ENCODE measurements around the gene KRT1.

Gene KRT1

GRCh38 chr12:52690351-52691075 lies 10.3 kb upstream of the KRT1 start:
- H3K9ac ChIP-seq (ENCODE audit: low read depth, low read length, poor library complexity), result no peak overlapping the region
- H3K23ac ChIP-seq (ENCODE audit: low read depth, low read length, poor library complexity), result no peak overlapping the region
- no peak overlapping the region for H2AK5ac ChIP-seq (ENCODE audit: low read depth, low read length)
- WGBS, 2 donors (ENCODE audit: extremely low coverage in 2 of 2, insufficient read length in 2 of 2, insufficient replicate concordance in 1 of 2), result no CpG with 5 or more reads among the region's 8 CpGs
- H3K27ac ChIP-seq (replicated peaks; ENCODE audit: low read length), result no peak overlapping the region
- H4K91ac ChIP-seq (ENCODE audit: low read depth, low read length, poor library complexity), result no peak overlapping the region
- H2BK12ac ChIP-seq (ENCODE audit: low read length), result no peak overlapping the region
- H3K4me3 ChIP-seq (ENCODE audit: low read length in 2 of 2), result peak overlapping the region in 1 of 2 donors; percentile 73
- DNase-seq (ENCODE audit: low spot score), result no peak
- peak overlapping the region; percentile 20 for H2BK5ac ChIP-seq (ENCODE audit: low read length)
- H3K36me3 ChIP-seq (replicated peaks in 1 of 2; ENCODE audit: control insufficient read depth in 2 of 2, insufficient read depth in 2 of 2, low read length in 2 of 2), result no peaks in the 10 kb centered on the region
- peak overlapping the region; percentile 57 for H2BK15ac ChIP-seq (ENCODE audit: low read length)
- H2BK120ac ChIP-seq (ENCODE audit: low read depth, low read length), result no peak overlapping the region
- peak overlapping the region; percentile 91 for H3K18ac ChIP-seq (ENCODE audit: low read length)
- no peak overlapping the region for H3K4ac ChIP-seq (ENCODE audit: low read length)
- H4K8ac ChIP-seq (ENCODE audit: low read depth, low read length), result no peak overlapping the region
- H3K4me2 ChIP-seq (ENCODE audit: insufficient read depth, low read length, poor library complexity, severe bottlenecking), result peak overlapping the region; percentile 81
- H3K79me1 ChIP-seq (ENCODE audit: low read depth, low read length), result no peaks in the 10 kb centered on the region
- peaks cover 0 to 13% of the 10 kb centered on the region in 2 donors for H3K4me1 ChIP-seq (ENCODE audit: control insufficient read depth in 2 of 2, insufficient read depth in 1 of 2, low read depth in 1 of 2, low read length in 2 of 2)
- H3K27me3 ChIP-seq (ENCODE audit: control insufficient read depth in 3 of 3, insufficient read depth in 3 of 3, low read depth in 1 of 3, low read length in 3 of 3), result peaks cover 0 to 48% (median 10%) of the 10 kb centered on the region in 3 experiments
- peak overlapping the region; percentile 61 for H2AFZ ChIP-seq (ENCODE audit: low read length)
- no peaks in the 10 kb centered on the region for H3K9me3 ChIP-seq (replicated peaks in 1 of 2; ENCODE audit: control insufficient read depth in 2 of 2, insufficient read depth in 1 of 2, low read depth in 1 of 2, low read length in 2 of 2)
- no peak overlapping the region for H3K14ac ChIP-seq (ENCODE audit: low read length)

- peaks cover 0 to 48% (median 10%) of the 10 kb centered on the region in 3 experiments for H3K27me3 ChIP-seq (ENCODE audit: control insufficient read depth in 3 of 3, insufficient read depth in 3 of 3, low read depth in 1 of 3, low read length in 3 of 3)
- H2BK12ac ChIP-seq (ENCODE audit: low read length), result no peak overlapping the region
- no peak overlapping the region for H3K4me3 ChIP-seq (ENCODE audit: low read length in 2 of 2)
- no peak overlapping the region for H2AK5ac ChIP-seq (ENCODE audit: low read depth, low read length)
- no peak overlapping the region for H2BK120ac ChIP-seq (ENCODE audit: low read depth, low read length)
- no peak overlapping the region for H2BK15ac ChIP-seq (ENCODE audit: low read length)
- no peak overlapping the region for H3K18ac ChIP-seq (ENCODE audit: low read length)
- no peaks in the 10 kb centered on the region for H3K36me3 ChIP-seq (replicated peaks in 1 of 2; ENCODE audit: control insufficient read depth in 2 of 2, insufficient read depth in 2 of 2, low read length in 2 of 2)
- H3K9me3 ChIP-seq (replicated peaks in 1 of 2; ENCODE audit: control insufficient read depth in 2 of 2, insufficient read depth in 1 of 2, low read depth in 1 of 2, low read length in 2 of 2), result no peaks in the 10 kb centered on the region
- H3K9ac ChIP-seq (ENCODE audit: low read depth, low read length, poor library complexity), result no peak overlapping the region
- H3K4ac ChIP-seq (ENCODE audit: low read length), result no peak overlapping the region
- no peak overlapping the region for H3K14ac ChIP-seq (ENCODE audit: low read length)
- WGBS, 2 donors (ENCODE audit: extremely low coverage in 2 of 2, insufficient read length in 2 of 2, insufficient replicate concordance in 1 of 2), result no CpG with 5 or more reads among the region's 1 CpG
- H3K79me1 ChIP-seq (ENCODE audit: low read depth, low read length), result no peaks in the 10 kb centered on the region
- no peak overlapping the region for H3K27ac ChIP-seq (replicated peaks; ENCODE audit: low read length)
- H3K4me2 ChIP-seq (ENCODE audit: insufficient read depth, low read length, poor library complexity, severe bottlenecking), result no peak overlapping the region
- peaks cover 0 to 13% of the 10 kb centered on the region in 2 donors for H3K4me1 ChIP-seq (ENCODE audit: control insufficient read depth in 2 of 2, insufficient read depth in 1 of 2, low read depth in 1 of 2, low read length in 2 of 2)
- no peak overlapping the region for H3K23ac ChIP-seq (ENCODE audit: low read depth, low read length, poor library complexity)
- DNase-seq (ENCODE audit: low spot score), result no peak
- no peak overlapping the region for H2BK5ac ChIP-seq (ENCODE audit: low read length)
- no peak overlapping the region for H4K8ac ChIP-seq (ENCODE audit: low read depth, low read length)
- H2AFZ ChIP-seq (ENCODE audit: low read length), result no peak overlapping the region
- H4K91ac ChIP-seq (ENCODE audit: low read depth, low read length, poor library complexity), result no peak overlapping the region
Observed at GRCh38 chr12:52689936-52690335, 9.7 kb upstream of the KRT1 start.

GRCh38 chr12:52689239-52689638 lies 9.0 kb upstream of the KRT1 start:
- H2BK120ac ChIP-seq (ENCODE audit: low read depth, low read length), result no peak overlapping the region
- H3K9me3 ChIP-seq (replicated peaks in 1 of 2; ENCODE audit: control insufficient read depth in 2 of 2, insufficient read depth in 1 of 2, low read depth in 1 of 2, low read length in 2 of 2), result no peaks in the 10 kb centered on the region
- H3K27ac ChIP-seq (replicated peaks; ENCODE audit: low read length), result no peak overlapping the region
- no peak for DNase-seq (ENCODE audit: low spot score)
- H3K27me3 ChIP-seq (ENCODE audit: control insufficient read depth in 3 of 3, insufficient read depth in 3 of 3, low read depth in 1 of 3, low read length in 3 of 3), result peaks cover 0 to 48% (median 10%) of the 10 kb centered on the region in 3 experiments
- H3K14ac ChIP-seq (ENCODE audit: low read length), result no peak overlapping the region
- no peak overlapping the region for H3K9ac ChIP-seq (ENCODE audit: low read depth, low read length, poor library complexity)
- no peak overlapping the region for H2BK15ac ChIP-seq (ENCODE audit: low read length)
- no peak overlapping the region for H3K4me3 ChIP-seq (ENCODE audit: low read length in 2 of 2)
- no peak overlapping the region for H2BK12ac ChIP-seq (ENCODE audit: low read length)
- H3K4ac ChIP-seq (ENCODE audit: low read length), result no peak overlapping the region
- H2BK5ac ChIP-seq (ENCODE audit: low read length), result no peak overlapping the region
- H2AFZ ChIP-seq (ENCODE audit: low read length), result no peak overlapping the region
- H3K23ac ChIP-seq (ENCODE audit: low read depth, low read length, poor library complexity), result no peak overlapping the region
- H3K4me1 ChIP-seq (ENCODE audit: control insufficient read depth in 2 of 2, insufficient read depth in 1 of 2, low read depth in 1 of 2, low read length in 2 of 2), result peaks cover 0 to 18% of the 10 kb centered on the region in 2 donors
- H2AK5ac ChIP-seq (ENCODE audit: low read depth, low read length), result no peak overlapping the region
- H3K4me2 ChIP-seq (ENCODE audit: insufficient read depth, low read length, poor library complexity, severe bottlenecking), result no peak overlapping the region
- no peaks in the 10 kb centered on the region for H3K79me1 ChIP-seq (ENCODE audit: low read depth, low read length)
- H4K8ac ChIP-seq (ENCODE audit: low read depth, low read length), result no peak overlapping the region
- H3K36me3 ChIP-seq (replicated peaks in 1 of 2; ENCODE audit: control insufficient read depth in 2 of 2, insufficient read depth in 2 of 2, low read length in 2 of 2), result no peaks in the 10 kb centered on the region
- no peak overlapping the region for H3K18ac ChIP-seq (ENCODE audit: low read length)
- no peak overlapping the region for H4K91ac ChIP-seq (ENCODE audit: low read depth, low read length, poor library complexity)

GRCh38 chr12:52688481-52688880 lies 8.3 kb upstream of the KRT1 start:
- Histone ChIP-seq H4K91ac (ENCODE audit: low read depth, low read length, poor library complexity) (no peak overlapping the region), H3K9ac (ENCODE audit: low read depth, low read length, poor library complexity) (no peak overlapping the region), H2AFZ (ENCODE audit: low read length) (no peak overlapping the region), H2BK12ac (ENCODE audit: low read length) (no peak overlapping the region), H2BK5ac (ENCODE audit: low read length) (no peak overlapping the region), H3K9me3 (replicated peaks in 1 of 2; ENCODE audit: control insufficient read depth in 2 of 2, insufficient read depth in 1 of 2, low read depth in 1 of 2, low read length in 2 of 2) (no peaks in the 10 kb centered on the region), H3K27me3 (ENCODE audit: control insufficient read depth in 3 of 3, insufficient read depth in 3 of 3, low read depth in 1 of 3, low read length in 3 of 3) (peaks cover 0 to 52% (median 10%) of the 10 kb centered on the region in 3 experiments), H4K8ac (ENCODE audit: low read depth, low read length) (no peak overlapping the region), H3K14ac (ENCODE audit: low read length) (no peak overlapping the region), H3K4me3 (ENCODE audit: low read length in 2 of 2) (no peak overlapping the region), H3K36me3 (replicated peaks in 1 of 2; ENCODE audit: control insufficient read depth in 2 of 2, insufficient read depth in 2 of 2, low read length in 2 of 2) (no peaks in the 10 kb centered on the region), H3K4me1 (ENCODE audit: control insufficient read depth in 2 of 2, insufficient read depth in 1 of 2, low read depth in 1 of 2, low read length in 2 of 2) (peaks cover 0 to 19% of the 10 kb centered on the region in 2 donors), H3K27ac (replicated peaks; ENCODE audit: low read length) (no peak overlapping the region), H3K4ac (ENCODE audit: low read length) (no peak overlapping the region), H3K79me1 (ENCODE audit: low read depth, low read length) (no peaks in the 10 kb centered on the region), H3K23ac (ENCODE audit: low read depth, low read length, poor library complexity) (no peak overlapping the region), H2AK5ac (ENCODE audit: low read depth, low read length) (no peak overlapping the region), H3K4me2 (ENCODE audit: insufficient read depth, low read length, poor library complexity, severe bottlenecking) (no peak overlapping the region), H2BK120ac (ENCODE audit: low read depth, low read length) (no peak overlapping the region), H2BK15ac (ENCODE audit: low read length) (no peak overlapping the region), H3K18ac (ENCODE audit: low read length) (no peak overlapping the region)
- DNase-seq (ENCODE audit: low spot score), result no peak
- WGBS, 2 donors (ENCODE audit: extremely low coverage in 2 of 2, insufficient read length in 2 of 2, insufficient replicate concordance in 1 of 2), result no CpG with 5 or more reads among the region's 2 CpGs

All from neuronal stem cell (in vitro differentiated cells).